PC-3 (cell line): ENCODE data around the gene PMS2. TPM values are rescaled to one million over a fixed set of nuclear protein-coding genes. Genes with fewer than 3 reads are reported as not detected.
"Not testable (repeated sequence)": the region's sequence is repeated elsewhere in the genome, so short reads cannot be mapped to it uniquely, and the experiment has no call there.

Experiments used
- ATAC-seq: fragments of 200-7000 bp; cut with Tn5 transposase; 2 replicates; pipeline ENCODE4 v1.9.1; 2020; ENCODE audit warnings: mild to moderate bottlenecking, moderate library complexity
- BruUV-seq: library from RNA; stranded (reverse); fragments of 400-500 nt; replicated peaks from 2 replicates; lab custom pipeline; 2021; lab: Mats Ljungman, UMichigan
- CTCF ChIA-PET: fragments of 300-600 bp; sonication (Branson Sonifier 250); formaldehyde crosslinking; loops from one replicate; lab custom pipeline; 2022; ENCODE audit warnings: antibody characterized with exemption; lab: Charles Lee
- POLR2A ChIA-PET: fragments of 300-600 bp; sonication (Branson Sonifier 250); formaldehyde crosslinking; loops from one replicate; lab custom pipeline; 2022; ENCODE audit warnings: antibody characterized with exemption; ENCODE audit not compliant: unreplicated experiment; lab: Charles Lee
- DNase-seq: peaks from one replicate; pipeline ENCODE4 v3.0.0-alpha.2; 2015
- H2AFZ ChIP-seq: fragments of 300-600 bp; sonication (generic); 2 replicates; pipeline ENCODE4 v1.6.0; 2016; ENCODE audit warnings: antibody characterized with exemption, low read length
- H3F3A ChIP-seq: fragments of 300-600 bp; sonication (generic); one replicate; pipeline ENCODE4 v1.6.0; 2017; ENCODE audit warnings: antibody characterized with exemption, low read length, control low read depth, mild to moderate bottlenecking; ENCODE audit not compliant: unreplicated experiment
- H3K27ac ChIP-seq: fragments of 300-600 bp; sonication (generic); 2 replicates; pipeline ENCODE4 v1.5.1; 2016; ENCODE audit warnings: mild to moderate bottlenecking, low read length
- H3K27me3 ChIP-seq: fragments of 300-600 bp; sonication (generic); 2 replicates; pipeline ENCODE4 v1.6.1; 2016; ENCODE audit warnings: low read length, mixed read lengths
- H3K36me3 ChIP-seq: fragments of 300-600 bp; sonication (generic); 2 replicates; pipeline ENCODE4 v1.6.1; 2016; ENCODE audit warnings: low read depth, mixed run types, low read length, mixed read lengths
- H3K4me1 ChIP-seq: fragments of 300-600 bp; sonication (generic); 2 replicates; pipeline ENCODE4 v1.5.1; 2016; ENCODE audit warnings: low read length; ENCODE audit not compliant: insufficient read depth
- H3K4me2 ChIP-seq: fragments of 300-600 bp; sonication (generic); 2 replicates; pipeline ENCODE4 v1.6.0; 2016; ENCODE audit warnings: low read length
- H3K4me3 ChIP-seq: fragments of 300-600 bp; sonication (generic); 2 replicates; pipeline ENCODE4 v1.5.1; 2016; ENCODE audit warnings: mild to moderate bottlenecking, low read length, mixed read lengths
- H3K79me2 ChIP-seq: fragments of 300-600 bp; sonication (generic); 2 replicates; pipeline ENCODE4 v1.6.1; 2017; ENCODE audit warnings: low read length, mixed read lengths
- H3K9ac ChIP-seq: fragments of 300-600 bp; sonication (generic); 2 replicates; pipeline ENCODE4 v1.6.0; 2016; ENCODE audit warnings: mild to moderate bottlenecking, low read length
- H3K9me2 ChIP-seq: fragments of 300-600 bp; sonication (generic); replicated peaks from 2 replicates; pipeline ENCODE4 v1.6.1; 2016; ENCODE audit warnings: mixed run types, low read length, mixed read lengths
- H3K9me3 ChIP-seq: fragments of 300-600 bp; sonication (generic); 2 replicates; pipeline ENCODE4 v1.6.1; 2016; ENCODE audit warnings: low read length, mixed read lengths
- H4K20me1 ChIP-seq: fragments of 300-600 bp; sonication (generic); 2 replicates; pipeline ENCODE4 v1.6.1; 2016; ENCODE audit warnings: low read length, mixed read lengths
- EZH2 ChIP-seq: fragments of 300-600 bp; sonication (generic); IDR thresholded peaks from one replicate; pipeline ENCODE4 v1.6.1; 2017; ENCODE audit warnings: antibody characterized with exemption, mild to moderate bottlenecking, low read length; ENCODE audit not compliant: unreplicated experiment
- EZH2phosphoT487 ChIP-seq: fragments of 300-600 bp; sonication (generic); IDR thresholded peaks from 2 replicates; pipeline ENCODE4 v1.6.1; 2018; ENCODE audit warnings: mild to moderate bottlenecking, antibody characterized with exemption, low read length, borderline replicate concordance
- intact Hi-C: fragments of 100-400 bp; cut with micrococcal nuclease; formaldehyde crosslinking; loops from 2 replicates; pipeline ENCODE4 v1.9.0; 2023
- total RNA-seq: library from RNA; depleted of rRNA; stranded (reverse); fragments of >200 nt; gene quantifications from 2 replicates; pipeline ENCODE4 v1.2.3, GENCODE V29; 2014
- TF ChIP-seq, protein P1 (sequence below): fragments of 300-600 bp; sonication (generic); conservative IDR thresholded peaks from 2 replicates; pipeline ENCODE4 v1.5.1; 2017; ENCODE audit warnings: antibody characterized with exemption, low read depth, mild to moderate bottlenecking, low read length

The PMS2 gene
- total RNA-seq, 1 experiment from 2014 or later, result 16.2 TPM

DNA sequence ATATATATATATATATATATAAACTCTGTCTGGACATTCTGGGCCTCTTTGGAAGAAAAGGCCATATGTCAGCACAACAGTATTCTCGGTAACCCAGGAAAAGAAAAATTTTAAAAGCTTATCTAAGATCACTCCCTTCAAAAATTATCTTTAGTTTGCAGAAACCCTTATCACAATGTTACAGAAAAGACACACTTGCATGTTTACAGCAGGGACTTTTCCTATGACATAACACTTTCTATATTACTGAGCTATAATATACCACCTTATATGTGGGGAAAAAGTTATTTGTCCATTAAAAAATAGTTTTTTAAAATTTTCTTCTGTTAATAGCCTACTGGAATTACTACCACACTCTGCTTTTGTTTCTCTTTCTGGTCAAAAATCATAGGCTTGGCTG is 47.8 kb upstream of the PMS2 start:
- no peaks in the 10 kb centered on the region for H3F3A ChIP-seq
- peak overlapping the region; percentile 82; the same call in 1 of the 2 replicates for H3K4me3 ChIP-seq
- H3K9ac ChIP-seq, result no peak overlapping the region
- peak overlapping the region; percentile 83; the same call in 1 of the 2 replicates for H3K4me2 ChIP-seq
- H3K27me3 ChIP-seq, result no peaks in the 10 kb centered on the region
- TF ChIP-seq, protein P1, sequence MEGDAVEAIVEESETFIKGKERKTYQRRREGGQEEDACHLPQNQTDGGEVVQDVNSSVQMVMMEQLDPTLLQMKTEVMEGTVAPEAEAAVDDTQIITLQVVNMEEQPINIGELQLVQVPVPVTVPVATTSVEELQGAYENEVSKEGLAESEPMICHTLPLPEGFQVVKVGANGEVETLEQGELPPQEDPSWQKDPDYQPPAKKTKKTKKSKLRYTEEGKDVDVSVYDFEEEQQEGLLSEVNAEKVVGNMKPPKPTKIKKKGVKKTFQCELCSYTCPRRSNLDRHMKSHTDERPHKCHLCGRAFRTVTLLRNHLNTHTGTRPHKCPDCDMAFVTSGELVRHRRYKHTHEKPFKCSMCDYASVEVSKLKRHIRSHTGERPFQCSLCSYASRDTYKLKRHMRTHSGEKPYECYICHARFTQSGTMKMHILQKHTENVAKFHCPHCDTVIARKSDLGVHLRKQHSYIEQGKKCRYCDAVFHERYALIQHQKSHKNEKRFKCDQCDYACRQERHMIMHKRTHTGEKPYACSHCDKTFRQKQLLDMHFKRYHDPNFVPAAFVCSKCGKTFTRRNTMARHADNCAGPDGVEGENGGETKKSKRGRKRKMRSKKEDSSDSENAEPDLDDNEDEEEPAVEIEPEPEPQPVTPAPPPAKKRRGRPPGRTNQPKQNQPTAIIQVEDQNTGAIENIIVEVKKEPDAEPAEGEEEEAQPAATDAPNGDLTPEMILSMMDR, result no peak
- TF ChIP-seq EZH2phosphoT487, result no peak
- no peak for TF ChIP-seq EZH2
- ChIA-PET POLR2A (no interaction called here), CTCF (no interaction called here)
- intact Hi-C loops, result no loop called here
- no peak for ATAC-seq
- H3K4me1 ChIP-seq, result 0 out of 2 replicates have a peak, but pooled peaks cover 9% of the 10 kb centered on the region
- BruUV-seq, result no TSS peak
- H3K36me3 ChIP-seq, result peaks cover 6% of the 10 kb centered on the region; the same call in 1 of the 2 replicates
- H2AFZ ChIP-seq, result no peak overlapping the region
- DNase-seq, result no peak
- H4K20me1 ChIP-seq, result peaks cover 14% of the 10 kb centered on the region
- H3K79me2 ChIP-seq, result peaks cover 48% of the 10 kb centered on the region
- H3K9me3 ChIP-seq, result no peaks in the 10 kb centered on the region
- H3K9me2 ChIP-seq, result no peaks in the 10 kb centered on the region
- no peak overlapping the region for H3K27ac ChIP-seq

DNA sequence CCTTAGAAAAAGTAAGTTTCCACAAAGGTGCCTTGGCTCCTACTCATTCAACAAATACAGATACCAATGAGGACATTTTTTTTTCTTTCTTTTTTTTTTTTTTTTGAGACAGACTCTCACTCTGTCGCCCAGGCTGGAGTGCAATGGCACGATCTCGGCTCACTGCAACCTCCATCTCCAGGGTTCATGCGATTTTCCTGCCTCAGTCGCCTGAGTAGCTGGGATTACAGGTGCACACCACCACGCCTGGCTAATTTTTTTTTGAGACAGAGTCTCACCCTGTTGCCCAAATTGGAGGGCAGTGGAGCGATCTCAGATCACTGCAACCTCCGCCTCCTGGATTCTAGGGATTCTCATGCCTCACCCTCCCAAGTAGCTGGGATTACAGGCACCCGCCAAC is 42.3 kb upstream of the PMS2 start:
- intact Hi-C loops, DNase-seq, H3K4me3 ChIP-seq, H3K27ac ChIP-seq, H3F3A ChIP-seq, H3K4me1 ChIP-seq, H3K27me3 ChIP-seq, ATAC-seq, H2AFZ ChIP-seq, H3K9me2 ChIP-seq, H3K4me2 ChIP-seq, BruUV-seq, H3K9me3 ChIP-seq, H3K9ac ChIP-seq, H4K20me1 ChIP-seq: not testable (repeated sequence)
- peaks cover 21% of the 10 kb centered on the region for H3K79me2 ChIP-seq
- POLR2A ChIA-PET, result interaction anchor here (0.6 kb wide), 1 partner anchor 185 kb away, joined by 8 read pairs; no protein-coding TSS in a partner anchor
- H3K36me3 ChIP-seq, result peaks cover 17% of the 10 kb centered on the region
- CTCF ChIA-PET, result interaction anchor here (0.6 kb wide), 1 partner anchor 55 kb away, joined by 11 read pairs; no protein-coding TSS in a partner anchor

DNA sequence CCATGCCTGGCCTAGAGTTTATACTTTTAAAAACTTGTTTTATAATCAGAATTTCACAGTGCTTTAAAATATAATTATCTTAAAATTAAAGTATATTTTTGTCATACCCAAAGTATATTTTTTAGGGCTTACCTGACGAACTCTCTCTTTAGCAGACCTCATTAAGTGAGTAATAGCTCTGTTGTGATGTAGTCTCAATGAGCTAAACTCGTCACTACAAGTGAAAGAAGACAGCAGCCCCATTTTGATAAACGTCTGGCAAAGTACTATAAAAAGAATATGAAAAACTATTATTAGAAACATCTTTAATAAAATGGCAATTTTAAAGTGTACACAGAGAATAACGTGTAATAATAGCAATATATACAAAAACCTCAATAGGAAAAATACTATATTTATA is 40.9 kb upstream of the PMS2 start:
- no peaks in the 10 kb centered on the region for H3K27me3 ChIP-seq
- POLR2A ChIA-PET, result no interaction called here
- CTCF ChIA-PET, result no interaction called here

More for the DNA sequence above, 40.9 kb upstream of the PMS2 start:
- no peaks in the 10 kb centered on the region for H3K9me2 ChIP-seq
- H3K4me3 ChIP-seq, result no peak overlapping the region
- no peak overlapping the region for H3K4me2 ChIP-seq
- no peaks in the 10 kb centered on the region for H3K4me1 ChIP-seq
- no peak overlapping the region for H3K27ac ChIP-seq
- BruUV-seq, result no TSS peak
- intact Hi-C loops, result no loop called here
- TF ChIP-seq, protein P1, result no peak
- TF ChIP-seq EZH2phosphoT487, result no peak
- no peak for TF ChIP-seq EZH2
- peaks cover 22% of the 10 kb centered on the region for H3K36me3 ChIP-seq
- no peak overlapping the region for H3K9ac ChIP-seq
- no peaks in the 10 kb centered on the region for H3F3A ChIP-seq
- no peaks in the 10 kb centered on the region for H3K9me3 ChIP-seq
- DNase-seq, result no peak
- no peak for ATAC-seq
- H3K79me2 ChIP-seq, result peaks cover 6% of the 10 kb centered on the region
- H2AFZ ChIP-seq, result no peak overlapping the region
- no peaks in the 10 kb centered on the region for H4K20me1 ChIP-seq
